Neuronal stem cell (in vitro differentiated cells): Measurements from ENCODE around the gene HNMT.

Source experiments
- DNase-seq: peaks from one replicate; pipeline ENCODE4 v3.0.0-alpha.2; 2013; ENCODE audit warnings: low spot score
- H2AFZ ChIP-seq: one replicate; pipeline ENCODE4 v1.6.1; 2013; ENCODE audit warnings: mild to moderate bottlenecking, low read length, inconsistent platforms
- H2AK5ac ChIP-seq: 2 replicates; pipeline ENCODE4 v1.6.1; 2013; ENCODE audit warnings: low read depth, mild to moderate bottlenecking, inconsistent platforms, low read length, moderate library complexity, mixed read lengths
- H2BK120ac ChIP-seq: 2 replicates; pipeline ENCODE4 v1.6.1; 2013; ENCODE audit warnings: low read depth, mild to moderate bottlenecking, inconsistent platforms, low read length, moderate library complexity, mixed read lengths
- H2BK12ac ChIP-seq: one replicate; pipeline ENCODE4 v1.6.1; 2013; ENCODE audit warnings: low read length, inconsistent platforms
- H2BK15ac ChIP-seq: 2 replicates; pipeline ENCODE4 v1.6.1; 2013; ENCODE audit warnings: mild to moderate bottlenecking, low read length, inconsistent platforms, mixed read lengths
- H2BK5ac ChIP-seq: one replicate; pipeline ENCODE4 v1.6.1; 2013; ENCODE audit warnings: inconsistent platforms, mild to moderate bottlenecking, low read length, moderate library complexity
- H3K14ac ChIP-seq: one replicate; pipeline ENCODE4 v1.6.1; 2013; ENCODE audit warnings: low read length, inconsistent platforms
- H3K18ac ChIP-seq: 2 replicates; pipeline ENCODE4 v1.6.1; 2013; ENCODE audit warnings: low read length, inconsistent platforms
- H3K23ac ChIP-seq: 2 replicates; pipeline ENCODE4 v1.6.1; 2013; ENCODE audit warnings: low read depth, mild to moderate bottlenecking, mixed read lengths, low read length, inconsistent platforms; ENCODE audit not compliant: poor library complexity
- H3K27ac ChIP-seq: replicated peaks from 3 replicates; pipeline ENCODE4 v1.5.1; 2013; ENCODE audit warnings: low read length, inconsistent platforms
- H3K27me3 ChIP-seq, 3 experiments: 2 replicates each; pipeline ENCODE4 v1.6.1; 2013; ENCODE audit warnings: low read length in 3 of 3, mild to moderate bottlenecking in 2 of 3, inconsistent platforms in 1 of 3, low read depth in 1 of 3, mixed read lengths in 1 of 3, moderate library complexity in 1 of 3; ENCODE audit not compliant: control insufficient read depth in 3 of 3, insufficient read depth in 3 of 3
- H3K36me3 ChIP-seq, 2 donors: replicated peaks in 1 of 2; 2 replicates each; pipeline ENCODE4 v1.6.1; 2013; ENCODE audit warnings: low read length in 2 of 2; ENCODE audit not compliant: control insufficient read depth in 2 of 2, insufficient read depth in 2 of 2
- H3K4ac ChIP-seq: 2 replicates; pipeline ENCODE4 v1.6.1; 2013; ENCODE audit warnings: inconsistent platforms, mild to moderate bottlenecking, low read length, moderate library complexity
- H3K4me1 ChIP-seq, 2 donors: 1 replicate in 1 of 2; 2 replicates in 1 of 2; pipeline ENCODE4 v1.6.1; 2013; ENCODE audit warnings: low read length in 2 of 2, low read depth in 1 of 2; ENCODE audit not compliant: control insufficient read depth in 2 of 2, insufficient read depth in 1 of 2
- H3K4me2 ChIP-seq: one replicate; pipeline ENCODE4 v1.6.1; 2013; ENCODE audit warnings: mild to moderate bottlenecking, low read length, inconsistent platforms; ENCODE audit not compliant: insufficient read depth, poor library complexity, severe bottlenecking
- H3K4me3 ChIP-seq, 2 donors: 2 replicates each; pipeline ENCODE4 v1.5.1; 2013; ENCODE audit warnings: low read length in 2 of 2, mild to moderate bottlenecking in 2 of 2, inconsistent platforms in 1 of 2, moderate library complexity in 1 of 2
- H3K79me1 ChIP-seq: one replicate; pipeline ENCODE4 v1.6.1; 2013; ENCODE audit warnings: low read depth, mild to moderate bottlenecking, inconsistent platforms, low read length, moderate library complexity
- H3K9ac ChIP-seq: one replicate; pipeline ENCODE4 v1.6.1; 2013; ENCODE audit warnings: mild to moderate bottlenecking, low read depth, low read length, inconsistent platforms; ENCODE audit not compliant: poor library complexity
- H3K9me3 ChIP-seq, 2 donors: replicated peaks in 1 of 2; 2 replicates each; pipeline versions ENCODE3 to v1.6.1; 2013; ENCODE audit warnings: low read length in 2 of 2, mild to moderate bottlenecking in 2 of 2, inconsistent platforms in 1 of 2, low read depth in 1 of 2, mixed read lengths in 1 of 2, moderate library complexity in 1 of 2; ENCODE audit not compliant: control insufficient read depth in 2 of 2, insufficient read depth in 1 of 2
- H4K8ac ChIP-seq: one replicate; pipeline ENCODE4 v1.6.1; 2013; ENCODE audit warnings: low read depth, mild to moderate bottlenecking, inconsistent platforms, low read length, moderate library complexity
- H4K91ac ChIP-seq: one replicate; pipeline ENCODE4 v1.6.1; 2013; ENCODE audit warnings: low read length, low read depth, mild to moderate bottlenecking, inconsistent platforms; ENCODE audit not compliant: poor library complexity
- WGBS, 2 donors: extraction: QIAGEN DNeasy Blood & Tissue Kit; methylation state at CpG; one replicate each; pipeline ENCODE4 v1.1.7; 2013; ENCODE audit warnings: missing lambda C conversion rate in 2 of 2, mixed read lengths in 1 of 2; ENCODE audit not compliant: insufficient read length in 2 of 2, insufficient replicate concordance in 1 of 2; ENCODE audit errors: extremely low coverage in 2 of 2; 5-methylcytosine and 5-hydroxymethylcytosine counted together

HNMT gene

GRCh38 chr2:138035608-138036217 is 71.4 kb downstream of the HNMT start:
- no peak overlapping the region for H3K4ac ChIP-seq
- no peak overlapping the region for H2BK120ac ChIP-seq
- H3K18ac ChIP-seq: no peak overlapping the region
- no peak overlapping the region for H3K27ac ChIP-seq
- no peaks in the 10 kb centered on the region for H3K27me3 ChIP-seq
- no peak overlapping the region for H4K91ac ChIP-seq
- no peak overlapping the region for H4K8ac ChIP-seq
- no peak overlapping the region for H3K4me3 ChIP-seq
- H3K14ac ChIP-seq: no peak overlapping the region
- no peaks in the 10 kb centered on the region for H3K36me3 ChIP-seq
- H2BK12ac ChIP-seq: no peak overlapping the region
- no peak overlapping the region for H2AK5ac ChIP-seq
- no peak overlapping the region for H3K4me2 ChIP-seq
- WGBS, 2 donors: no CpG with 5 or more reads among the region's 4 CpGs
- peaks cover 0 to 2% of the 10 kb centered on the region in 2 donors for H3K4me1 ChIP-seq
- H3K23ac ChIP-seq: no peak overlapping the region
- H2BK15ac ChIP-seq: no peak overlapping the region
- no peak for DNase-seq
- H3K9me3 ChIP-seq: no peaks in the 10 kb centered on the region
- no peaks in the 10 kb centered on the region for H3K79me1 ChIP-seq
- no peak overlapping the region for H2AFZ ChIP-seq
- no peak overlapping the region for H2BK5ac ChIP-seq
- H3K9ac ChIP-seq: no peak overlapping the region

- no peak overlapping the region for H2AFZ ChIP-seq
- no peak overlapping the region for H2BK12ac ChIP-seq
- H3K14ac ChIP-seq: no peak overlapping the region
- no peak for DNase-seq
- H3K4me3 ChIP-seq: no peak overlapping the region
- no peak overlapping the region for H4K8ac ChIP-seq
- H3K36me3 ChIP-seq: no peaks in the 10 kb centered on the region
- no peak overlapping the region for H3K18ac ChIP-seq
- no CpG with 5 or more reads among the region's 5 CpGs for WGBS, 2 donors
- H3K79me1 ChIP-seq: no peaks in the 10 kb centered on the region
- H3K27me3 ChIP-seq: no peaks in the 10 kb centered on the region
- H3K4ac ChIP-seq: no peak overlapping the region
- no peak overlapping the region for H2BK120ac ChIP-seq
- H3K4me2 ChIP-seq: no peak overlapping the region
- H2BK15ac ChIP-seq: no peak overlapping the region
- H2AK5ac ChIP-seq: no peak overlapping the region
- H3K23ac ChIP-seq: no peak overlapping the region
- H3K9ac ChIP-seq: no peak overlapping the region
- H2BK5ac ChIP-seq: no peak overlapping the region
- peaks cover 0 to 2% of the 10 kb centered on the region in 2 donors for H3K4me1 ChIP-seq
- H3K27ac ChIP-seq: no peak overlapping the region
- H3K9me3 ChIP-seq: no peaks in the 10 kb centered on the region
- no peak overlapping the region for H4K91ac ChIP-seq
Observed at GRCh38 chr2:138036522-138036921, 72.2 kb downstream of the HNMT start.

GRCh38 chr2:138037090-138037489 is 72.8 kb downstream of the HNMT start:
- no peaks in the 10 kb centered on the region for H3K36me3 ChIP-seq
- no peak overlapping the region for H3K9ac ChIP-seq
- no peak overlapping the region for H2BK12ac ChIP-seq
- no peaks in the 10 kb centered on the region for H3K79me1 ChIP-seq
- no CpG with 5 or more reads among the region's 2 CpGs for WGBS, 2 donors
- no peak overlapping the region for H3K14ac ChIP-seq
- H3K23ac ChIP-seq: no peak overlapping the region
- no peak overlapping the region for H3K4me2 ChIP-seq
- H2BK120ac ChIP-seq: no peak overlapping the region
- H2AFZ ChIP-seq: no peak overlapping the region
- no peak overlapping the region for H3K27ac ChIP-seq
- peaks cover 0 to 2% of the 10 kb centered on the region in 2 donors for H3K4me1 ChIP-seq
- no peak overlapping the region for H3K18ac ChIP-seq
- no peak overlapping the region for H2BK5ac ChIP-seq
- DNase-seq: no peak
- no peak overlapping the region for H2BK15ac ChIP-seq
- no peak overlapping the region for H3K4ac ChIP-seq
- H2AK5ac ChIP-seq: no peak overlapping the region
- H3K9me3 ChIP-seq: no peaks in the 10 kb centered on the region
- H4K8ac ChIP-seq: no peak overlapping the region
- H3K4me3 ChIP-seq: no peak overlapping the region
- H4K91ac ChIP-seq: no peak overlapping the region
- H3K27me3 ChIP-seq: no peaks in the 10 kb centered on the region

GRCh38 chr2:138040616-138041015 is 76.3 kb downstream of the HNMT start:
- no peak overlapping the region for H2BK120ac ChIP-seq
- no peak overlapping the region for H3K18ac ChIP-seq
- H3K36me3 ChIP-seq: no peaks in the 10 kb centered on the region
- H4K91ac ChIP-seq: no peak overlapping the region
- no peak overlapping the region for H3K27ac ChIP-seq
- H3K4me3 ChIP-seq: no peak overlapping the region
- H3K14ac ChIP-seq: no peak overlapping the region
- no peaks in the 10 kb centered on the region for H3K4me1 ChIP-seq
- no CpG with 5 or more reads among the region's 5 CpGs for WGBS, 2 donors
- no peak overlapping the region for H2BK12ac ChIP-seq
- no peaks in the 10 kb centered on the region for H3K27me3 ChIP-seq
- no peak overlapping the region for H3K4me2 ChIP-seq
- H3K79me1 ChIP-seq: no peaks in the 10 kb centered on the region
- H3K23ac ChIP-seq: no peak overlapping the region
- H4K8ac ChIP-seq: no peak overlapping the region
- no peaks in the 10 kb centered on the region for H3K9me3 ChIP-seq
- H3K4ac ChIP-seq: no peak overlapping the region
- no peak overlapping the region for H2BK5ac ChIP-seq
- H2AK5ac ChIP-seq: no peak overlapping the region
- DNase-seq: no peak
- no peak overlapping the region for H2BK15ac ChIP-seq
- no peak overlapping the region for H2AFZ ChIP-seq
- H3K9ac ChIP-seq: no peak overlapping the region
